Measurements from ENCODE around the gene TMBIM1.

DNA sequence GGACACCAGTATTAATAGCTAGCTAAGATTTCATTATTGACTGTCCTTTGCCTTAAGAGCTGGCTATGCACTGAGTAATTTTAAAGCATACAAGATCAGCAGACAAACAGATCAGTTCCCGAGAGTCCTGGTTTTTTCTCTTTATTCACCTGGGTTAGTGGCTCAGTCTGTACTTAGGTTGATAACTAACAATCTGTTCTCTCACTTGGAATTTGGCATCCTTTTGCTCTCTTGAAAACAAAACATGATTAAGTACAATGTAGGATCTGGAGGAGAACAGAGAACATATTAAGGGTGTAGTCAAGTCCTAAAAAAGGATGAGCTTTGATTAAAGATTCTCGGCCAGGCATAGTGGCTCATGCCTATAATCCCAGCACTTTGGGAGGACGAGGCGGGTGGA lies 58.8 kb downstream of the TMBIM1 start:
- no peak for TF ChIP-seq POLR2A (IDR thresholded peaks at IDR 0.05)
- TF ChIP-seq, protein P1, sequence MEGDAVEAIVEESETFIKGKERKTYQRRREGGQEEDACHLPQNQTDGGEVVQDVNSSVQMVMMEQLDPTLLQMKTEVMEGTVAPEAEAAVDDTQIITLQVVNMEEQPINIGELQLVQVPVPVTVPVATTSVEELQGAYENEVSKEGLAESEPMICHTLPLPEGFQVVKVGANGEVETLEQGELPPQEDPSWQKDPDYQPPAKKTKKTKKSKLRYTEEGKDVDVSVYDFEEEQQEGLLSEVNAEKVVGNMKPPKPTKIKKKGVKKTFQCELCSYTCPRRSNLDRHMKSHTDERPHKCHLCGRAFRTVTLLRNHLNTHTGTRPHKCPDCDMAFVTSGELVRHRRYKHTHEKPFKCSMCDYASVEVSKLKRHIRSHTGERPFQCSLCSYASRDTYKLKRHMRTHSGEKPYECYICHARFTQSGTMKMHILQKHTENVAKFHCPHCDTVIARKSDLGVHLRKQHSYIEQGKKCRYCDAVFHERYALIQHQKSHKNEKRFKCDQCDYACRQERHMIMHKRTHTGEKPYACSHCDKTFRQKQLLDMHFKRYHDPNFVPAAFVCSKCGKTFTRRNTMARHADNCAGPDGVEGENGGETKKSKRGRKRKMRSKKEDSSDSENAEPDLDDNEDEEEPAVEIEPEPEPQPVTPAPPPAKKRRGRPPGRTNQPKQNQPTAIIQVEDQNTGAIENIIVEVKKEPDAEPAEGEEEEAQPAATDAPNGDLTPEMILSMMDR (IDR thresholded peaks at IDR 0.05): no peak
